Muscle of leg (tissue), 11 donors: Measurements from ENCODE around the gene SNPH. TPM values are rescaled to one million over a fixed set of nuclear protein-coding genes. Genes with fewer than 3 reads are reported as not detected.

Experiments used
- DNase-seq: peaks from one replicate; pipeline ENCODE4 v3.0.0; 2013
- H3K27ac ChIP-seq: one replicate; pipeline ENCODE4 v1.5.1; 2013; ENCODE audit warnings: mild to moderate bottlenecking, low read length, control low read depth
- H3K27me3 ChIP-seq: one replicate; pipeline ENCODE4 v1.6.1; 2013; ENCODE audit warnings: low read length; ENCODE audit not compliant: control insufficient read depth, insufficient read depth
- H3K36me3 ChIP-seq: one replicate; pipeline ENCODE4 v1.6.1; 2013; ENCODE audit warnings: low read length; ENCODE audit not compliant: control insufficient read depth, insufficient read depth
- H3K4me1 ChIP-seq: one replicate; pipeline ENCODE4 v1.6.1; 2013; ENCODE audit warnings: low read length; ENCODE audit not compliant: control insufficient read depth, insufficient read depth
- H3K4me3 ChIP-seq: one replicate; pipeline ENCODE4 v1.5.1; 2013; ENCODE audit warnings: low read length, control low read depth
- H3K9me3 ChIP-seq: replicated peaks from 2 replicates; pipeline ENCODE4 v1.6.1; 2013; ENCODE audit warnings: low read depth, low read length; ENCODE audit not compliant: control insufficient read depth
- WGBS: methylation state at CpG from one replicate; pipeline ENCODE4 v1.1.5; 2013; ENCODE audit warnings: missing lambda C conversion rate; ENCODE audit not compliant: insufficient coverage; 5-methylcytosine and 5-hydroxymethylcytosine counted together
- polyA plus RNA-seq, 8 donors: library from polyadenylated mRNA; unstranded; fragments of 120-200 nt; gene quantifications; one replicate each; pipeline versions ENCODE4 v1.2.1 to v1.2.3, GENCODE V29; 2013; ENCODE audit warnings: inconsistent platforms in 1 of 8, low replicate concordance in 1 of 8; ENCODE audit not compliant: insufficient read length in 8 of 8, insufficient read depth in 1 of 8
- total RNA-seq: library from RNA; stranded (reverse); fragments of 120-200 nt; gene quantifications from one replicate; pipeline ENCODE4 v1.2.4, GENCODE V29; 2013

Gene SNPH
- total and polyA plus RNA-seq, 9 donors = 3.9 to 8.0 (median 5.5) TPM

GRCh38 chr20:1357921-1358671, 92.0 kb downstream of the SNPH start:
- no peak overlapping the region for H3K27ac ChIP-seq
- no peak for DNase-seq
- WGBS = 88% methylated on average over 4 of the region's 9 CpGs
- no peaks in the 10 kb centered on the region for H3K27me3 ChIP-seq
- H3K4me3 ChIP-seq = no peak overlapping the region
- peaks cover 46% of the 10 kb centered on the region for H3K36me3 ChIP-seq
- H3K4me1 ChIP-seq = no peaks in the 10 kb centered on the region
- H3K9me3 ChIP-seq = peaks cover 5% of the 10 kb centered on the region

Other genes starting within 250 kb of the SNPH start
- 25.3 TPM for gene PSMF1, start 147.7 kb upstream of the SNPH start, total RNA-seq
- gene PSMF1, start 147.7 kb upstream of the SNPH start, polyA plus RNA-seq = 100 to 1,000 TPM in 4 of 8 donors, 10 to 100 TPM in 4; 93.7 to 117 (median 99.7) TPM
- 3.1 TPM for gene TMEM74B, start 81.3 kb upstream of the SNPH start, total RNA-seq
- gene TMEM74B, start 81.3 kb upstream of the SNPH start, polyA plus RNA-seq = 1 to 10 TPM; 2.2 to 6.6 (median 3.6) TPM
- 0.35 TPM for gene C20orf202, start 62.8 kb upstream of the SNPH start, total RNA-seq
- gene C20orf202, start 62.8 kb upstream of the SNPH start, polyA plus RNA-seq = under 1 TPM; 0.20 to 0.73 (median 0.43) TPM
- not detected for gene RAD21L1, start 40.2 kb upstream of the SNPH start, total RNA-seq
- not detected for gene RAD21L1, start 40.2 kb upstream of the SNPH start, polyA plus RNA-seq
- gene SDCBP2, start 62.8 kb downstream of the SNPH start, total RNA-seq = 2.3 TPM
- gene SDCBP2, start 62.8 kb downstream of the SNPH start, polyA plus RNA-seq = 1 to 10 TPM; 1.5 to 6.2 (median 1.8) TPM
- gene FKBP1A, start 126.8 kb downstream of the SNPH start, total RNA-seq = 72.7 TPM
- gene FKBP1A, start 126.8 kb downstream of the SNPH start, polyA plus RNA-seq = 100 to 1,000 TPM; 238 to 298 (median 270) TPM
- gene NSFL1C, start 200.6 kb downstream of the SNPH start, total RNA-seq = 28.9 TPM
- gene NSFL1C, start 200.6 kb downstream of the SNPH start, polyA plus RNA-seq = 10 to 100 TPM; 65.9 to 82.2 (median 71.4) TPM
- gene SIRPB2, start 225.1 kb downstream of the SNPH start, total RNA-seq = 0.84 TPM
- 1 to 10 TPM in 6 of 8 donors, under 1 TPM in 2; 0.94 to 2.4 (median 1.4) TPM for gene SIRPB2, start 225.1 kb downstream of the SNPH start, polyA plus RNA-seq